SKM-1 (cell line): Measurements from ENCODE around the gene SOWAHC.
"Not testable (repeated sequence)": the region's sequence is repeated elsewhere in the genome, so short reads cannot be mapped to it uniquely, and the experiment has no call there.

Experiments used
- DNase-seq: peaks from one replicate; lab custom pipeline; 2025; ENCODE audit not compliant: unreplicated experiment; lab: John Stamatoyannopoulos, UW

SOWAHC gene, protein sequence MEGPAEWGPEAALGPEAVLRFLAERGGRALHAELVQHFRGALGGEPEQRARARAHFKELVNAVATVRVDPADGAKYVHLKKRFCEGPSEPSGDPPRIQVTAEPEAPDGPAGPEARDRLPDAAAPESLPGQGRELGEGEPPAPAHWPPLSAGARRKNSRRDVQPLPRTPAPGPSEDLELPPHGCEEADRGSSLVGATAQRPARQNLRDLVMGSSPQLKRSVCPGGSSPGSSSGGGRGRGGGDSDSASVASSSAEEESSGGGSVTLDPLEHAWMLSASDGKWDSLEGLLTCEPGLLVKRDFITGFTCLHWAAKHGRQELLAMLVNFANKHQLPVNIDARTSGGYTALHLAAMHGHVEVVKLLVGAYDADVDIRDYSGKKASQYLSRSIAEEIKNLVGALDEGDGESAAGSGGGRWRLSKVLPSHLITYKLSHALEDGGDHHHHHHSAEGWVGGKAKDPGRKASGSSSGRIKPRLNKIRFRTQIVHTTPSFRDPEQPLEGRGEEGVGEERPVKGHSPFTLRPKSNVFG

DNA sequence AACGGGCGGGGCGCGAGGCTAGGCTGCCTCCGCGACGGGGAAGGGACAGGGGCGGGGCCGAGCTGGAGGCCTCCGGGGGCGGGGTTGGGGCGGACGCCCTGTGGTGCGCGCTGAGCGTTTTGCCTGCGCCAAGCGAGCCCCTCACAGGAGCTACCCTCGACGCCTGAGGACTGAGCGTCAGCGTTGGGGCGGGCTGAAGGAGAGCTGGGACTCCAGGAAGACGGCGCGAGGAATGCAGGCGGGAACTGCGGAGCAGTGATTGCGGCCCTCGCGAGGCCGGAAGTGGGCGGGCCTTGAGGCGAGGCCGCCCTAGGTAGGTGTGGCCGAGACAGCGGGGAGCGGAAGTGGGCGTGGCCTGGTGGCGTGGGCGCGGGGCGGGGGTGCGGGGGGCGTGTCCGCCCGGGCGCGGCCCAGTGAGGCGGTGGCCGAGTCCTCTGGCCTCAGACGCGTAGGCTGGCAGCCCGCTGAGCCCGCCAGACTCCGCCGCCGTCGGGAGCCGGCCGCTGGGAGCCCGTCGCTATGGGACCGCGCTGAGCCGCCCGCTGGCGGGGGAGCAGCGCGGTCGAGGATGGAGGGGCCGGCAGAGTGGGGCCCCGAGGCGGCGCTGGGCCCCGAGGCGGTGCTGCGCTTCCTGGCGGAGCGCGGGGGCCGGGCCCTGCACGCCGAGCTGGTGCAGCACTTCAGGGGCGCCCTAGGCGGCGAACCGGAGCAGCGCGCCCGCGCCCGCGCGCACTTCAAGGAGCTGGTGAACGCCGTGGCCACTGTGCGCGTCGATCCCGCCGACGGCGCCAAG, at the start of gene SOWAHC, which contains the start of gene SEPTIN10:
Gene SOWAHC (plus strand): TSS at position 443 of the 793 bp plus-strand sequence. CDS start 126 bp downstream, at position 569.
Gene SEPTIN10 (minus strand): TSS at position 45 of the 793 bp plus-strand sequence. CDS start 139 bp downstream, outside the sequence.
- peak; percentile 84 for DNase-seq

DNA sequence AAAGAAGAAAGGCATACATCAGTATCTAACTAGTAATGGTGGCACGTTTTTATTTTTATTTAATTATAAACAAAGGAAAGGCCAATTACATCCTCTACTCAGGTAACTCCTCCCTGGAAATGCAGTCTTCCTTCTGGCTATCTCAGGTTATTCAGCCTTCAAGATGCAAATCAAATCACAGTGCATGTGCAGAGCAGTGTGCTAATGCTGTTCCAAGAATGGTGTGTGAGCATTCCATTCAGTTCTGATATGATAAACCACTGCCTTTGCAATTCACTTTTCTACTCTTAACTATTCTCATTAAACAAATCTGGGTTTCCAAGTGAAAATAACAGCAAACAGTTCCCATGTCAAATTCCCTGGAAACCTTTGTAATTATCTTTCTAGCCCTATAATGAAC, 38.8 kb upstream of the SOWAHC start:
- no peak for DNase-seq

DNA sequence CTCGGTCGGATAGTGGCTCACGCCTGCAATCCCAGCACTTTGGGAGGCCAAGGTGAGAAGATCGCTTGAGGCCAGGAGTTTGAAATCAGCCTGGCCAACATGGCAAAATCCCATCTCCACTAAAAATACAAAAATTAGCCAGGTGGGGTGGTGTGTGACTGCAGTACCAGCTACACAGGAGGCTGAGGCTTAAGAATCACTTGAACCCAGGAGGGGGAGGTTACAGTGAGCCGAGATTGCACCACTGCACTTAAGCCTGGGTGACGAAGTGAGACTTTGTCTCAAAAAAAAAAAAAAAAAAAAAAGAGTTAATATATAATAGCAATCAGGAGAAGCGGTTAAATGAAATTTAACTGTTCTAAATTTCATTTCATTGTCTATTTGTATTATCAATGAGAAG, 36.5 kb upstream of the SOWAHC start:
- DNase-seq: not testable (repeated sequence)

DNA sequence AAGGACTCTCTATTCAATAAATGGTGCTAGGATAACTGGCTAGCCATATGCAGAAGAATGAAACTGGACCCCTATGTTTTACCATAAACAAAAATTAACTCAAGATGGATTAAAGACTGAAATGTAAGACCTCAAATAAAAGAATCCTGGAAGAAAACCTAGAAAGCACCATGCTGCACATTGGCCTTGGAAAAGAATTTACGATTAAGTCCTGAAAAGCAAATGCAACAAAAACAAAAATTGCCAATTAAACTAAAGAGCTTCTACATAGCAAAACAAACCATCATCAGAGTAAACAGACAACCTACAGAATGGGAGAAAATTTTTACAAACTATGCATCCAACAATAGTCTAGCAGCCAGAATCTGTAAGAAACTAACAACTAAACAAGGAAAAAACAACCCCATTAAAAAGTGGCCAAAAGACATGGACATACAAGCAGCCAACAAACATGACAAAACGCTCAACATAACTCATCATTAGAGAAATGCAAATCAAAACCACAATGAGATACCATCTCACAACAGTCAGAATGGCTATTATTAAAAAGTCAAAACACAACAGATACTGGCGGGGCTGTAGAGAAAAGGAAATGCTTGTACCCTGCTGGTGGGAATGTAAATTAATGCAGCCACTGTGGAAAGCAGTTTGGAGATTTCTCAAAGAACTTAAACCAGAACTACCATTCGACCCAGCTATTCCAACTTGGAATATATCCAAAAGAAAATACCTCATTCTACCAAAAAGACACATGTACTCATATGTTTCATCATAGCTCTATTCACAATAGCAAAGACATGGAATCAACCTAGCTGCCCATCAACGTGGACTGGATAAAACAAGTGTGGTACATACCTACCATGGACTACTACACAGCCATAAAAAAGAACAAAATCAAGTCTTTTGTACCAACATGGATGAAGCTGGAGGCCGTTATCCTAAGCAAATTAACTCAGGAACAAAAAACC, 31.0 kb upstream of the SOWAHC start:
- DNase-seq: no peak

DNA sequence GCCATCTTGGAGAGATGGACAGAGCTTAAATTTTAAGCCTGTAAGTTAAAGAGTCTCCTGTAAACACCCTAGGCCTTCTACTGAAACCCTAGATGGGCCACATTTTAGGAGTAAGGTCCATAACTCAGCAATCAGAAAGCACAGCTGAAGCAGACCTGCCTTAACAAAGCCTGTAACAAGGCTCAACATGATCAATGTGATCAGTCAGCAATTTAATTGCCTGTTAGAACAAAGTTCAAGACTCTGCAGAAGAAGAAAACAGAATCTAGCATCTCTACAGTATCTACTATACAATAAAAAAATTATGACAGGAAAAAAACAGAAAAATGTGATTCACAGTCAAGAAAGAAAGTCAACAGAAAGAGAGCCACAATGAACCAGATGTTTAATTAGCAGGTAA, 27.5 kb upstream of the SOWAHC start:
- DNase-seq: no peak

DNA sequence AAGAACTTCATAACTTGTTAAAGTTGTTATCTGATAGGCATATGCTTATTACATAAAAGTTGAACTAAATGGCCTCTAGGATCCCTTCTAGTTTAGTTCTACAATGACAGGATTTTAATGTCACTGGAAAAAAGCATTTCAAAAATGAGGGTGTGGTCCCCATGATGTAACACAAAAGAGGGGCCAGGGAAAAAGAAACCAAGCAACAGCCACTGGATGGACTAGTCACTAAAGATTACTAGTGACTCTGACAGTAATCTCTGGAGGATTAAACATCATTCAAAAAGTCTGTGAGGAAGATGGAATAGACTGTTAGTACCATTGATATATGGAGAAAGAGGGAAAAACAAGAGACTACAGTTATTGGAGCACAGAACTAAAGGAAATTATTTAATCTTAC, 23.0 kb upstream of the SOWAHC start:
- no peak for DNase-seq

DNA sequence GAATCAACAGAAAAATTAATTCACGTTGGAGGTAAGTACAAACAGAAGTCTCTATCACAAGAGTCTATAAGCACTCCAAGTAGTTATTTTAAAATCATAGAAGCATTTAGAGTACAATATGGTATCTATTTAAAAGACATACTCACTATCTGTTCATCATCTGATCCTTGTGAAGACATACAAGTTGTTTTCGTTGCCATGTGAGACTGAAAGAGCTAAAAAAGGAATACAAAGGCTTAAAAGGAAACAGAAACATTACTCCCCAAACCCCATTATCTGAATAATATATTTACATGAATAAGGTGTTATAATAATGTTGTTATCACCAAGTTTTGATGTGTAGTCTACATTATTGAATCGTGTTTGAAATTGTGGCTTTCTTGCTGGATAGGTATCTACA, 21.3 kb upstream of the SOWAHC start:
- DNase-seq: no peak

DNA sequence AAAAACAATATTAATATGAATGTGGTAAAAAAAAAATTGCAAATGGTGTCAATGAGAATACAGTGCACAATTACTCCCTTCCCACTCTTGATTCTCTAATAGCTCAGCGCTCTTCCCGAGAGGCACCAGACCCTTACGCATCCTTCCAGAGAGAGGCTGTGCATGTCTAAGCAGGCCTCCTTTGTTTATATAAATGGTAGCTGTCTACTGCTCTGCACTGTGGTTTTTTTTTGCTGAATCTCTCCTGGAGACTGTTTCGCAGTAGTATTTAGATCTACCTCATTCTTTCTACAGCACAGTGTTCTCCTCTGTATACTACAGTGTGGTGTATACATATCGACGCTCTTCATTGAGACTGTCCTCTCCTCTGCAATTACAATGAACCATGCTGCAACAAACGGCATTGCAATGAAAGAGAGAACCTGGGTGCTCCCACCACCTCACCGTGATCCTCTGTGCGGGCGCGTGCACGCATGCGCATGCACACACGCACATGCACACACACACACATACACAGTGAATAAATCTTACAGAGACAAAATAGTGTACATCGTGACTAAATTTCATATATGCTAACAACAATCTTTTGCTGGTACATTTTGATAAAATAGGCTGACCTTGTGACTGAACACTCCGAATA, 19.8 kb upstream of the SOWAHC start:
- DNase-seq: no peak

DNA sequence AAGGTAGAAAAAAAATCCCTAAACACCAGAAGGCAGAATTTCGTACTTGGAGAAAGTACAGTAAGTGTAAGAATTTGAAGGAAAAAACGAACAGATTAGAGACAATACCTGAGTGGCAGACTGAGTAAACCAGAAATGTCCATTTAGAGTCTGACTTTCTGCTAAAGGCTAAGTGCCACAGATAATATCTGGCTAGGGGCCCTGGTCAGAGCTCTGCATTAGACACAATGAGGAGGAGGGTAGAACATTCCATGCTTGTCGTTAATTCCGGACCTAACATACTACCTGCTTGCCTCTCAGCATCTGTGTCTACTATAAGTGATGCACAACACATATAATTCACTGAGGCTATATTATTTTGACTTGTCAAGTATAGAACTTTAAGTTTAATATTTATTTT, 18.5 kb upstream of the SOWAHC start:
- no peak for DNase-seq

DNA sequence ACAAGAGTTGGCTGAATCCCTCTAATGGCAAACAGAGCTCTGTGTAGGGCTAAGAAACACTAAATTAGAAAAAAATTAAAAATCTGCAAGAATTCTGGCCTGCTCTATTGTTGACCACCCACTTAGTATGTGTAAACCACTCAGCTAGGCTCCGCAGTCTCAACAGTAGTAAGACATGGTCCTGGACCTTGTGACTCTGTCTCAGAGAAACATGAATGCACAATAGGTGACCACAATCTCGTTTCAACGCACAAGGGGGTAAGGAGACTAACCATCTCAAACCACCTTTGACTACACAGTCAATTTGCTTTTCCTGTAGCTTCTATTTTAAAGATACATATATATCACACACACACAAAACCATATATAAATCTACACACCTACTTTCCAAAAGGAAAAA, 16.9 kb upstream of the SOWAHC start:
- DNase-seq: no peak

DNA sequence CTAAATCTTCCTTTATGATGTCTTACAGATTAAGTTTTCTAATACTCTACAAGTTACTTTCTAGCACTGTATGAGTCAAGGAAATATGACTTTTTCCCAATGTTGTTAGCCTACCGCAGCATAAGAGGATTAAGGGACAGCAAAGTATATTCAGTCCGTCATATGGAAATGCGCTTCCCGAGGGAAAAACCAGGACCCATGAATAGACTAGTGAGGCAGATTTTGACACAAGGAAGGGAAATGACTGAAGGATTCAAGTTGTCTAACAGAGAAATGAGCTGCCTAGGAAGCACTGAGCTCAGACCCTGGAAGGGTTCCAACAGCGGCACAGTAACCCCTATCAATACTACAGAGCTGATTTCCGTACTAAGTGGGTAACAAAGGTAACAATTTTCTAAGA, 12.4 kb upstream of the SOWAHC start:
- no peak for DNase-seq

DNA sequence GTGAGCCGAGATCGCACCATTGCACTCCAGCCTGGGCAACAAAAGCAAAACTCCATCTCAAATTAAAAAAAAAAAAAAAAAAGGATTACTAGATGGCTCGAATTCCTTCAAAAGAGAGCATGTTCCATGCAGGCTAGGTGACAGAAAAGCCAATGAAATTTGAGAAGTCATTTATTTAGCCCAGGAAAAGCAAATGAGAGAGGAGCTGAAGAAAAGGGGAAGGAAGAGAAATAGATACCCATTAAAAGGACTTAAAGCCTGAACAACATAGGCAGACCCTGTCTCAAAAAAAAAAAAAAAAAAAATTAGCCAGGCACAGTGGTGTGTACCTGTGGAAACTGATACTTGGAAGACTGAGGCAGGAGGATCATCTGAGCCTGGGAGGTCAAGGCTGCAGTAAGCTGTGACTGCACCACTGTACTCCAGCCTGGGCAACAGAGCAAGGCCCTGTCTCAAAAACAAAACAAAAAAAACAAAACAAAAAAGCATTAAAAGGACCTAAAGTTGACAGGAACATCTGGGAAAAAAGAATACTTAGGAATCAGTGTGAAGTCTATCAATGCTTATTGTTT, 11.5 kb upstream of the SOWAHC start:
- DNase-seq: no peak

DNA sequence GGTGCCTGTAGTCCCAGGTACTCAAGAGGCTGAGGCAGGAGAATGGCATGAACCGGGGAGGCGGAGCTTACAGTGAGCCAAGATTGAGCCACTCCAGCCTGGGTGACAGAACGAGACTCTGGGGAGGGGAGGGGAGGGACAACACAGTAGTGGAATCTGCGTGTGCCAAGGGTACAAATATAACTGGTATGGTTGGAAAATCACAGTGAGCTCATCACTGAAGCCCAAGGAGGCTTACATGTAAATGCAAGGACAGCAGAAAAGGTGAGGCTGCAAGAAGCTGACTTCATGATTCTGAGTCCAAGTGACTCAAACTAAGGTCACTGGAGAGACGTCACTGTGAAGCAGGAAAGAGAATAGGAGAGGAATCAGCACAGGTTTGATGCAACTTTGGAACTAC, 9.6 kb upstream of the SOWAHC start:
- DNase-seq: no peak

DNA sequence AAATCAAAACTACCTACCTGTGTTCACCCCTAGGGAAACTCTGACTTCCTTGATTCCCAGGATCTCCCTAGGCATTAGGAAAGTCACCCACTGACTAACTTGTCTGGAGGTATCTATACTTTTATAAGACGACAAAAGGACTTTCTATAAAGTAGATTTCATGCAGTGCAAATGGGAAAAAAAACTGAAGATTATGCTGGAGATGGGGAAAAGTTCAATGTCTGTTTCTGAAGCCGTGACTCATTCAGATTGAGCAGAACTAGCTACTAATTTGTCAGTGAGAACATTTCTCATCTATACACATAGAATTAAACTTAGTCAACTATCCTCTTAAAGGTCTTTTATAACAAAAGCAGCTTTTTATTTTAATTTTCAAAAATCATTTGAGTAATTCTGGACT, 6.4 kb upstream of the SOWAHC start:
- DNase-seq: no peak

DNA sequence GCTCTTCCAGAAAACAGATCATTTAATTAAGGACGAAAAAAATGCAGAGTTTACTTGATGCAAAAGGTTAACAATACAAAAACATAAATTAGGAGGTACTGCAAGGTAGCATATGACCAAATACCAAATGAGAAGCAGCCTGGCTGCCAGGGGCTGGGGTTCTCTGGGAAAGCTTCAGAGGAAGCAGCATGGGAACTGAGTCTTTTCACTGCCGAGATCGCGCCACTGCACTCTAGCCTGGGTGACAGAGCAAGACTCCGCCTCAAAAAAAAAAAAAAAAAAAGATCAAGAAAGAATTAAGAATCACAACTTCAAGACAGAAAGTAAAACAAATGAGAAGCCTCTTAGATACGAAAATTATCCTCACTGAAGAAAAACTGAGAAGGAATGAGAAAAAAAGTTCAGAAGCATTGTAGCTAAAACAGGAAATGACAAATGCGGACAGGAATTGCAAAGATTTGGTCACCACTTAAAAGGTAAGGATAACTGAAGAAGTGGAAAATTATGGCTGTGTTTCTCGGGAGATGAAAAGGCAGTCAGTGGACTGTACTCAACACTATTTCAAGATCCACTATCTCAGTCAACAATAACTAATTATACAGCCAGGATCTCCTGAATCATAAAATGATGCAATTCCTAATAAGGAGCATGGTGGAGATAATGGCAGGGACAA, 4.7 kb upstream of the SOWAHC start:
- no peak for DNase-seq

DNA sequence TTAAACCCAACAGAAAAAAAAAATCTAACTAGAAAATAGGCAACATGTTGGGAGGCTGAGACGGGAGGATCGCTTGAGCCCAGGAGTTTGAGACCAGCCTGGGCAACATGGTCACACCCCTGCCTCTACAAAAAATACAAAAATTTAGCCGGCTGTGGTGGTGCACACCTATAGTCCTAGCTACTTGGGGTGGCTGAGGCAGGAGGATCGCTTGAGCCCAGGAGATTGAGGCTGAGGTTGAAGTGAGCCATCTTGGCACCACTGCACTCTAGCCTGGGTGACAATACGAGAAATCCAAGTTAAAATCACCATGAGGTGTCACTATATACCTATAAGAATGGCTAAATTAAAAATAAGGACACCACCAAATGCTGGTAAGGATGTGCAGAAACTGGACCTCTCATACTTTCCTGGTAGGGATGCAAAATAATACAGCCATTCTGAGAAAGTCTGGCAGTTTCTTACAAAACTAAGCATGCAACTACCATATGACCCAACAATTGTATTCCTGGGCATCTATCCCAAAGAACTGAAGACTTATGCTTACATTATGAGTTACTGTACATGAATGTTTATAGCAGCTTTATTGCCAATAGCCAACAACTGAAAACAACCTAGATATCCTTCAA, 2.6 kb upstream of the SOWAHC start:
- no peak for DNase-seq

DNA sequence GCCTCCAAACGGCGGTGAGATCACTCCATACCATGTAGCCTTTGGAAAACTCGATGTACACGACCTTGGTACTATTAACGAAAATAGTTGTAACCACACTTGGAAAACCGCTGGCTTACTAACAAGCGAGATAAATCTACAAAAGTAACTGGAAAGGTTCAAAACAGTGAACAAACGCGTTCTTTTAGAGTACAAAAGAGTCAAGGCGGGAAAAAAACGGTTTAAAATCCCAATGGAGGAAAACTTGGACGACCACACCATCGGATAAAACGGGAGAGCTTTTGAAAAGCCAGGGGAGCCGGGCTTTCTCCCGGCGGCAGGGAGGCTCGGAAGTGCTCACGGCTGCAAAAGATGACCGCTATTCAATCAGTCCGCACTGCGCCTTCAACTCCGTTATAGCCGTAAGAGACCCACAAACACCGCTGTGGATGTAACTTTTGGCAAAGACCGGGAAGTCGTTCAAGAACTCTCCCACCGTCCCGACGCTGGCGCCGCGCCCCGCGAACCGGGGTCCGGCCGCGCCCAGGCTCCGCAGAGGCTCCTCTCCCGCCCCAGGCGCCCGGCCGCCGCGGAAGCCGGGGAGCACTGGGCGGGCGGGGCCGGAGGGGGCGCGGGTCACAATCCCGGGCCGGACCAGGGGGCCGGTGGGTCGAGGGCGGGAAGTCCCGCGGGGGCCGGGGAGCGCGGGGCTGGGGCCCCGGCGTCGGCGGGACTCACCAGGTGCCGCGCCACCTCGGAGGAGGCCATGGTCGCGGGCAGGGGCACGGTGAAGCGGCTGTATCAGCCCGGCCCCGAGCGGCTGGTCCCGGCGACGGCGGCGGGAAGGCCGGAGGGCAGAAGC, 863 bp upstream of the SOWAHC start:
- no peak for DNase-seq
